Measurements from ENCODE around the gene TMBIM4. TPM values are rescaled to one million over a fixed set of nuclear protein-coding genes. Genes with fewer than 3 reads are reported as not detected.

The TMBIM4 gene
- total RNA-seq, 1 experiment from 2014 or later = 115 TPM

- Histone ChIP-seq H3K27ac (ENCODE audit: low read length) (no peak overlapping the region), H3K4me1 (ENCODE audit: control insufficient read depth, insufficient read depth, low read length) (peaks cover 9% of the 10 kb centered on the region), H3K27me3 (ENCODE audit: control insufficient read depth, insufficient read depth, low read length) (no peaks in the 10 kb centered on the region), H3K36me3 (ENCODE audit: control insufficient read depth, insufficient read depth, low read length) (no peaks in the 10 kb centered on the region; the same call in 1 of the 2 replicates), H3K9me3 (ENCODE audit: control insufficient read depth, insufficient read depth, low read depth, low read length) (no peaks in the 10 kb centered on the region; the same call in 1 of the 2 replicates), H3K4me3 (ENCODE audit: low read depth in 2 of 2, low read length in 2 of 2) (no peak overlapping the region)
- ChIA-PET CTCF (no interaction called here), POLR2A (no interaction called here)
- TF ChIP-seq POLR2AphosphoS5 (IDR thresholded peaks at IDR 0.05; ENCODE audit: low read depth, low read length) = no peak
- TF ChIP-seq REST (IDR thresholded peaks at IDR 0.05; ENCODE audit: insufficient read depth in 1 of 2, low read depth in 2 of 2, low read length in 1 of 2) = no peak
- intact Hi-C loops (cut with micrococcal nuclease; ENCODE audit: unreplicated experiment) (no loop called here), in situ Hi-C loops (cut with HindIII; ENCODE audit: low pct_unique_long_range_greater_than_20kb, low sequenced_read_pairs) (no loop called here)
- no TSS peak for BruUV-seq (replicated peaks)
- ATAC-seq (no peak; the same call in 1 of the 2 replicates), DNase-seq (ENCODE audit: low read depth, low spot score) (no peak)
Measured at GRCh38 chr12:66195242-66195641, 25.4 kb upstream of the TMBIM4 start.

GRCh38 chr12:66194122-66194521 lies 24.3 kb upstream of the TMBIM4 start:
- POLR2A ChIA-PET = interaction anchor here (0.7 kb wide), 1 partner anchor 216 kb away, joined by 8 read pairs; no protein-coding TSS in a partner anchor
- Histone ChIP-seq H3K9me3 (ENCODE audit: control insufficient read depth, insufficient read depth, low read depth, low read length) (no peaks in the 10 kb centered on the region), H3K36me3 (ENCODE audit: control insufficient read depth, insufficient read depth, low read length) (no peaks in the 10 kb centered on the region; the same call in 1 of the 2 replicates), H3K4me3 (ENCODE audit: low read depth in 2 of 2, low read length in 2 of 2) (no peak overlapping the region), H3K27ac (ENCODE audit: low read length) (no peak overlapping the region), H3K4me1 (ENCODE audit: control insufficient read depth, insufficient read depth, low read length) (peaks cover 12% of the 10 kb centered on the region), H3K27me3 (ENCODE audit: control insufficient read depth, insufficient read depth, low read length) (peaks cover 4% of the 10 kb centered on the region; the same call in 1 of the 2 replicates)
- DNase-seq (ENCODE audit: low read depth, low spot score) = no peak
- in situ Hi-C loops (cut with HindIII; ENCODE audit: low pct_unique_long_range_greater_than_20kb, low sequenced_read_pairs) = no loop called here
- intact Hi-C loops (cut with micrococcal nuclease; ENCODE audit: unreplicated experiment) = no loop called here
- no peak for ATAC-seq
- TF ChIP-seq TCF7L2 (IDR thresholded peaks at IDR 0.05; ENCODE audit: low read depth, low read length) = no peak
- TF ChIP-seq SIN3A (IDR thresholded peaks at IDR 0.05; ENCODE audit: borderline replicate concordance, insufficient read depth, low read depth, low read length) = no peak
- BruUV-seq (replicated peaks) = no TSS peak
- CTCF ChIA-PET = no interaction called here

- intact Hi-C loops (cut with micrococcal nuclease; ENCODE audit: unreplicated experiment) (no loop called here), in situ Hi-C loops (cut with HindIII; ENCODE audit: low pct_unique_long_range_greater_than_20kb, low sequenced_read_pairs) (no loop called here)
- ATAC-seq (no peak), DNase-seq (ENCODE audit: low read depth, low spot score) (no peak)
- no TSS peak for BruUV-seq (replicated peaks)
- peaks cover 6% of the 10 kb centered on the region; the same call in 1 of the 2 replicates for H3K4me1 ChIP-seq (ENCODE audit: control insufficient read depth, insufficient read depth, low read length)
- CTCF ChIA-PET = no interaction called here
- no peaks in the 10 kb centered on the region; the same call in 1 of the 2 replicates for H3K36me3 ChIP-seq (ENCODE audit: control insufficient read depth, insufficient read depth, low read length)
- peaks cover 4% of the 10 kb centered on the region; the same call in 1 of the 2 replicates for H3K27me3 ChIP-seq (ENCODE audit: control insufficient read depth, insufficient read depth, low read length)
- no peak overlapping the region for H3K27ac ChIP-seq (ENCODE audit: low read length)
- no peak for TF ChIP-seq TCF7L2 (IDR thresholded peaks at IDR 0.05; ENCODE audit: low read depth, low read length)
- no peak for TF ChIP-seq POLR2AphosphoS5 (IDR thresholded peaks at IDR 0.05; ENCODE audit: low read depth, low read length)
- no peak for TF ChIP-seq REST (IDR thresholded peaks at IDR 0.05; ENCODE audit: insufficient read depth in 1 of 2, low read depth in 2 of 2, low read length in 1 of 2)
- no peak for TF ChIP-seq CTCF (IDR thresholded peaks at IDR 0.05)
- TF ChIP-seq SIN3A (IDR thresholded peaks at IDR 0.05; ENCODE audit: borderline replicate concordance, insufficient read depth, low read depth, low read length) = no peak
- no peaks in the 10 kb centered on the region for H3K9me3 ChIP-seq (ENCODE audit: control insufficient read depth, insufficient read depth, low read depth, low read length)
- POLR2A ChIA-PET = interaction anchor here (1.0 kb wide), 1 partner anchor 15 kb away, joined by 6 read pairs; no protein-coding TSS in a partner anchor
- peak overlapping the region in 1 of 2 experiments; percentile 20; a peak in 1 of 4 replicates for H3K4me3 ChIP-seq (ENCODE audit: low read depth in 2 of 2, low read length in 2 of 2)
Measured at GRCh38 chr12:66191547-66192126, 21.8 kb upstream of the TMBIM4 start.
